Sigmoid colon (tissue), 4 donors: ENCODE data around the gene RNASE2.

Experiments
- EP300 ChIP-seq, 4 donors: sonication (generic); formaldehyde crosslinking; IDR thresholded peaks; one replicate each; pipeline ENCODE4 v1.6.1; 2017; ENCODE audit warnings: antibody characterized with exemption in 4 of 4
- POLR2A ChIP-seq, 2 donors: fragments of 450-650 bp; IDR thresholded peaks; one replicate each; pipeline ENCODE4 v1.6.1; 2016; ENCODE audit warnings: antibody characterized with exemption in 2 of 2, mild to moderate bottlenecking in 2 of 2, moderate library complexity in 2 of 2
- TF ChIP-seq, protein P1 (sequence below), 4 experiments: fragments of 450-650 bp in 3 of 4; fragments of 200-600 bp in 1 of 4; IDR thresholded peaks; one replicate each; pipeline ENCODE4 v1.5.1; 2016 to 2019; ENCODE audit warnings: antibody characterized with exemption in 4 of 4, mild to moderate bottlenecking in 3 of 4, moderate library complexity in 2 of 4

DNA sequence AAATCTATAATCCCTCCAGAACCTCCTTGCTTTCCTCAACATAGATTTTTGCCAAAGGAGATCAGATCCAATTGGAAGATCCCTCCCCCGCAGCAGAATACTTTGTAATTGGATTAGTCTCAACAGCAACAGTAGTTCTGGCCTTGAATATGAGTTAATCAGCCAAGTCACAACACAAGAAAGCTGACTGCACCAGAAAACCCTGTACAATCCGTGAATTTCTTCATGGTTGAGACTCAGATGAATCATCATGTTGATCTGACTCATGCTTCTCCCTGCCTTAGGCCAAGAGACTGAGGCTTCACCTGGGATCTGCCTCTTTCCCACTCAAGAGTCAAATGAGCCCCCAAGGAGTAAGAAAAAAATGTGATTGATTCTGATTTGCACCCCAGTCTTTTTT, 31.5 kb downstream of the RNASE2 start:
- TF ChIP-seq POLR2A (IDR thresholded peaks at IDR 0.05) (no peak), EP300 (IDR thresholded peaks at IDR 0.05) (no peak)
- TF ChIP-seq, protein P1, sequence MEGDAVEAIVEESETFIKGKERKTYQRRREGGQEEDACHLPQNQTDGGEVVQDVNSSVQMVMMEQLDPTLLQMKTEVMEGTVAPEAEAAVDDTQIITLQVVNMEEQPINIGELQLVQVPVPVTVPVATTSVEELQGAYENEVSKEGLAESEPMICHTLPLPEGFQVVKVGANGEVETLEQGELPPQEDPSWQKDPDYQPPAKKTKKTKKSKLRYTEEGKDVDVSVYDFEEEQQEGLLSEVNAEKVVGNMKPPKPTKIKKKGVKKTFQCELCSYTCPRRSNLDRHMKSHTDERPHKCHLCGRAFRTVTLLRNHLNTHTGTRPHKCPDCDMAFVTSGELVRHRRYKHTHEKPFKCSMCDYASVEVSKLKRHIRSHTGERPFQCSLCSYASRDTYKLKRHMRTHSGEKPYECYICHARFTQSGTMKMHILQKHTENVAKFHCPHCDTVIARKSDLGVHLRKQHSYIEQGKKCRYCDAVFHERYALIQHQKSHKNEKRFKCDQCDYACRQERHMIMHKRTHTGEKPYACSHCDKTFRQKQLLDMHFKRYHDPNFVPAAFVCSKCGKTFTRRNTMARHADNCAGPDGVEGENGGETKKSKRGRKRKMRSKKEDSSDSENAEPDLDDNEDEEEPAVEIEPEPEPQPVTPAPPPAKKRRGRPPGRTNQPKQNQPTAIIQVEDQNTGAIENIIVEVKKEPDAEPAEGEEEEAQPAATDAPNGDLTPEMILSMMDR (IDR thresholded peaks at IDR 0.05), result no peak
